Measurements from ENCODE around the gene SRRM3.
"Not testable (repeated sequence)": the region's sequence is repeated elsewhere in the genome, so short reads cannot be mapped to it uniquely, and the experiment has no call there.

SRRM3 gene

DNA sequence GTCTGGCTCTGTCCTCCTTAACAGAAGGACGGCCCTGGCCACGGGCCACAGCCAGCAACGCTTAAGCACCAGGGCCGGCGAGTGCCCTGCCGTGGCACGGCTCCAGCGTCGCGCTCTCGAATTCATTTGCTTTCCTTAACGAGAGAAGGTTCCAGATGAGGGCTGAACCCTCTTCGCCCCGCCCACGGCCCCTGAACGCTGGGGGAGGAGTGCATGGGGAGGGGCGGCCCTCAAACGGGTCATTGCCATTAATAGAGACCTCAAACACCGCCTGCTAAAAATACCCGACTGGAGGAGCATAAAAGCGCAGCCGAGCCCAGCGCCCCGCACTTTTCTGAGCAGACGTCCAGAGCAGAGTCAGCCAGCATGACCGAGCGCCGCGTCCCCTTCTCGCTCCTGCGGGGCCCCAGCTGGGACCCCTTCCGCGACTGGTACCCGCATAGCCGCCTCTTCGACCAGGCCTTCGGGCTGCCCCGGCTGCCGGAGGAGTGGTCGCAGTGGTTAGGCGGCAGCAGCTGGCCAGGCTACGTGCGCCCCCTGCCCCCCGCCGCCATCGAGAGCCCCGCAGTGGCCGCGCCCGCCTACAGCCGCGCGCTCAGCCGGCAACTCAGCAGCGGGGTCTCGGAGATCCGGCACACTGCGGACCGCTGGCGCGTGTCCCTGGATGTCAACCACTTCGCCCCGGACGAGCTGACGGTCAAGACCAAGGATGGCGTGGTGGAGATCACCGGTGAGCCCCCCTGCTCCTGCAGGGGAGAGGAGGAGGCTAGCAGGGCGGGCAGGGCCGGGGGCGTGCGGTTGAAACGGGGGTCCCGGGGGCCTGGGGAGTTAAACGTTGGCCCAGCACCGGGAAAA is 100.9 kb downstream of the SRRM3 start, which contains the start of gene HSPB1:
HSPB1 (plus strand) TSS at position 327 of the 855 bp plus-strand sequence; CDS start at position 367, 40 bp downstream.
- peak within 1 kb of the TSS; percentile 38; the same call in 1 of the 2 replicates for H3K27ac ChIP-seq
- TF ChIP-seq, protein P1, sequence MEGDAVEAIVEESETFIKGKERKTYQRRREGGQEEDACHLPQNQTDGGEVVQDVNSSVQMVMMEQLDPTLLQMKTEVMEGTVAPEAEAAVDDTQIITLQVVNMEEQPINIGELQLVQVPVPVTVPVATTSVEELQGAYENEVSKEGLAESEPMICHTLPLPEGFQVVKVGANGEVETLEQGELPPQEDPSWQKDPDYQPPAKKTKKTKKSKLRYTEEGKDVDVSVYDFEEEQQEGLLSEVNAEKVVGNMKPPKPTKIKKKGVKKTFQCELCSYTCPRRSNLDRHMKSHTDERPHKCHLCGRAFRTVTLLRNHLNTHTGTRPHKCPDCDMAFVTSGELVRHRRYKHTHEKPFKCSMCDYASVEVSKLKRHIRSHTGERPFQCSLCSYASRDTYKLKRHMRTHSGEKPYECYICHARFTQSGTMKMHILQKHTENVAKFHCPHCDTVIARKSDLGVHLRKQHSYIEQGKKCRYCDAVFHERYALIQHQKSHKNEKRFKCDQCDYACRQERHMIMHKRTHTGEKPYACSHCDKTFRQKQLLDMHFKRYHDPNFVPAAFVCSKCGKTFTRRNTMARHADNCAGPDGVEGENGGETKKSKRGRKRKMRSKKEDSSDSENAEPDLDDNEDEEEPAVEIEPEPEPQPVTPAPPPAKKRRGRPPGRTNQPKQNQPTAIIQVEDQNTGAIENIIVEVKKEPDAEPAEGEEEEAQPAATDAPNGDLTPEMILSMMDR (conservative IDR thresholded peaks at IDR 0.05): no peak

DNA sequence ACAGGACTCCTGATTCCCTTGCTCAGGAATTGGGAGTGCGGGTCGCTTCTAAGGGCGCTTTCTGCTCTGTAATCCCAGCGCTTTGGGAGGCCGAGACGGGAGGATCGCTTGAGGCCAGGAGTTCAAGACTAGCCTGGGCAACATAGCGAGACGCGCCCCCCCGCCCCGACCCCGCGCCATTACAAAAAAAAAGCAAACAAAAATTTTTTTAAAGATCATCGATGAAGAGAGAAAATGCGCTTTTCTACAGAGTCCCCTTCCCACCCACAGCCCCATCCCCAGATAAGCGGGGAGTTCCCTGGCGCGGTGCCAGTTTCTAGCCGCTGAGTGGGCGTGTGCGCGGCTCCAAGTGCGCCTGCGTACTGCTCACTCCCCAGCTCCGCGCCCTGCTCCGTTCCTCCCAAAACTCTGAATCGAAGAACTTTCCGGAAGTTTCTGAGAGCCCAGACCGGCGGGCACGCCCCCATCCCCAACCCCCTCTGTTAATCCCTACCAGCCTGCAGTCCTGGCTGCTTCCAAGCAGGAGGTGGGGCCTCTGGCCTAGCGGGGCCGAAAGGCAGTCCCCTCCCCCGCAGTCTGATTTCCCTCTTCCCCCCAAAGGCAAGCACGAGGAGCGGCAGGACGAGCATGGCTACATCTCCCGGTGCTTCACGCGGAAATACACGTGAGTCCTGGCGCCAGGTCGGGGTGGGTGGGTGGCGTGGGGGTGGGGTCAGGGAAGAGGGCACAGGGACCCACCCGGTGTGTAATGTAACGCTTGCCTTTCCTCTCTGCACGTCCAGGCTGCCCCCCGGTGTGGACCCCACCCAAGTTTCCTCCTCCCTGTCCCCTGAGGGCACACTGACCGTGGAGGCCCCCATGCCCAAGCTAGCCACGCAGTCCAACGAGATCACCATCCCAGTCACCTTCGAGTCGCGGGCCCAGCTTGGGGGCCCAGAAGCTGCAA is 101.8 kb downstream of the SRRM3 start:
- H3K27ac ChIP-seq: peak overlapping the region; percentile 56; the same call in 1 of the 2 replicates
- TF ChIP-seq, protein P1 (conservative IDR thresholded peaks at IDR 0.05): no peak

DNA sequence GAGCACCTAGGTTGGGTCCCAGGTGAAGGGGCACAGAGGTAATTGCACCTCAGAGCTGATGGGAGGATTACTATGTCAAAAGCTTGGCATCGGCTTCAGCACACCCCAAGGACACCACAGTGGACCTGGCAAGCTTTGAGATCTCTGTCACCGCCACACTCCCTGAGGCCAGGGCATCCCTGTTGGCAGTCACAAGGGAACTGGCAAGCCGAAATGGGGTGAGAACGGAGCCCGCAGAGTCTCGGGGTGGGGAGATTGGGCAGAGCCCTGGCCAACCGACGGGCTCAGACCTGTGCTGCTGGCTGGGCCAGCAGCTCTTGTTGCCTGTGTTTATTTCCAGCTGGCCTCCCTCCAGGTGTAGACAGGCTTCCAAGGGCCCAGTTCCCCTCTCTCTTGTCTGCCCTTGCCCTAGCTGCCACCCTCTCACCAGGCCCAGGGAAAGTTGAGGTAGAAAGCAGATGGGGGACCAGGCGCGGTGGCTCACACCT is 103.2 kb downstream of the SRRM3 start:
- TF ChIP-seq, protein P1 (conservative IDR thresholded peaks at IDR 0.05): no peak
- H3K27ac ChIP-seq: peak overlapping the region; percentile 56

DNA sequence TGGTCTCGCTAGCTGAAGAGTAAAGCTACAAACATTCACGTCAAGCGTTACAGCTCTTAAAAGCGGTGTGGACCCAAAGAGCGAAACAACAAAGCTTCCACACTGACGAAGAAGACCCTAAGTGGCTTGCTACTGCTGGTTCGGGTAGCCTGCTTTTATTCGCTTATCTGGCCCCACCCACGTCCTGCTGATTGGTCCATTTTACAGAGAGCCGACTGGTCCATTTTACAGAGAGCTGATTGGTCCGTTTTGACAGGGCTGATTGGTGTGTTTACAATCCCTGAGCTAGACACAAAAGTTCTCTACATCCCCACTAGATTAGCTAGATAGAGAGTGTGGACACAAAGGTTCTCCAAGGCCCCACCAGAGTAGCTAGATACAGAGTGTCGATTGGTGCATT is 107.2 kb downstream of the SRRM3 start:
- not testable (repeated sequence) for H3K27ac ChIP-seq

DNA sequence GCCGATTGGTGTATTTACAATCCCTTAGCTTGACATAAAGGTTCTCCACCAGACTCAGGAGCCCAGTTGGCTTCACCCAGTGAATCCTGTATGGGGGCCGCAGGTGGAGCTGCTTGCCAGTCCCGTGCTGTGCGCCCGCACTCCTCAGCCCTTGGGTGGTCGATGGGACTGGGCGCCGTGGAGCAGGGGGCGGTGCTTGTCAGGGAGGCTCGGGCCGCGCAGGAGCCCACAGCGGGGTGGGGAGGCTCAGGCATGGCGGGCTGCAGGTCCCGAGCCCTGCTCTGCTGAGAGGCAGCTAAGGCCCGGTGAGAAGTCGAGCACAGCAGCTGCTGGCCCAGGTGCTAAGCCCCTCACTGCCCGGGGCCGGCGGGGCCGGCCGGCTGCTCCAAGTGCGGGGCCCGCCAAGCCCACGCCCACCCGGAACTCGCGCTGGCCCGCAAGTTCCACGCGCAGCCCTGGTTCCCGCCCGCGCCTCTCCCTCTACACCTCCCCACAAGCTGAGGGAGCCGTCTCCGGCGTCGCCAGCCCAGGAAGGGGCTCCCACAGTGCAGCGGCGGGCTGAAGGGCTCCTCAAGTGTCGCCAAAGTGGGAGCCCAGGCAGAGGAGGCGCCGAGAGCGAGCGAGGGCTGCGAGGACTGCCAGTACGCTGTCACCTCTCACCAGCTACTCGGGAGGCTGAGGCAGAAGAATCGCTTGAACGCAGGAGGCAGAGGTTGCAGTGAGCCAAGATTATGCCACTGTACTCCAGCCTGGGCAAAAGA is 107.8 kb downstream of the SRRM3 start:
- peak overlapping the region; percentile 73 for H3K27ac ChIP-seq

DNA sequence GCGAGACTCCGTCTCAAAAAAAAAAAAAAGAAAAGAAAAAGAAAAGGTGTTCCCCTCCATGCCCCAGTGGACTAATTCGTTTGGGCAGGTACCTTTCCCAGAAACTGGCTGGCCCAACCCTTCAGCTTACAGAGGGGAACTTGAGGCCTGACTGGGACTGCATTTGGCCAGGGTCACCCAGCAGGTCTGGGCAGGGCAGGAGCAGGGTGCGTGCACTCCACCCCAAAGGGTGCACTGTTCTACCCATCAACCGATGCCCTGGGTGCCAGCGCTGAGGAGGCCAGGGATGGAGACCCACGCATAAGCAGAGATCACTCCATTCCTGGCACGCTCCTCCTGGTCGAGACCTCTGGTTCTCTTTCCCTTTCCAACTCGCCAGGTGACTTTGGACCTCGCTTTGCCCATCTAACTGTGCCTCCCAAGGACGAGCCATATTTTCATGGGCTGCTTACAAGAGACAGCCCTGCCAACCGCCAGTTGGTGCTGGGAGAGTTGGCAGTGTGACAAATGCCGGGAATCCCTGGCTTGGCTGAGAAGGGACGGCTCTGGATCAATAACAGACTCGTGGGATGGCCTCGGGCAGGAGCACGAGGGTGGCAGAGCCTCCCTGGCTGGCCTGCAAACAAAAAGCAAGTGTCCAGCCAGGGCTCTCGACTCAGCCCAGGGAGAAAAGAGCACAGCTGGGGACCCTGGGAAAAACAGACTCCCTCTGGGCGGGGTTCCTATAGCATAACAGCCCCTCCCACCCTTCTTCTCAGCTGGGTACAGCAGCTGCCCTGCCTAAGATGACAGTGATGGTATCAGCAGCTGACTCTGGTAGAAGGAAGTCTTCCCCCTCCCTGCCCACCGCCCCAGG is 108.6 kb downstream of the SRRM3 start:
- TF ChIP-seq, protein P1 (conservative IDR thresholded peaks at IDR 0.05): no peak
- peak overlapping the region; percentile 73 for H3K27ac ChIP-seq

DNA sequence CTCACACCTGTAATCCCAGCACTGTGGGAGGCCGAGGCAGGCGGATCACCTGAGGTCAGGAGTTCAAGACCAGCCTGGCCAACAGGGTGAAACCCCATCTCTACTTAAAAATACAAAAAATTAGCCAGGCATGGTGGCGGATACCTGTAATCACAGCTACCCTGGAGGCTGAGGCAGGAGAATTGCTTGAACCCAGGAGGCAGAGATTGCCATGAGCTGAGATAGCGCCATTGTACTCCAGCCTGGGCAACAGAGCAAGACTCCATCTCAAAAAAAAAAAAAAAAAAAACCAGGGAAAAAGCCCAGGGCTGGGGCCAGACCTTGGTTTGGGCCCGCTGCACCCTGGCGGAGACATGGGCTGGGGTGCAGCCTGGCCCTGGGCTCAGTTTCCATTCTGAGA is 110.1 kb downstream of the SRRM3 start:
- H3K27ac ChIP-seq: not testable (repeated sequence)

DNA sequence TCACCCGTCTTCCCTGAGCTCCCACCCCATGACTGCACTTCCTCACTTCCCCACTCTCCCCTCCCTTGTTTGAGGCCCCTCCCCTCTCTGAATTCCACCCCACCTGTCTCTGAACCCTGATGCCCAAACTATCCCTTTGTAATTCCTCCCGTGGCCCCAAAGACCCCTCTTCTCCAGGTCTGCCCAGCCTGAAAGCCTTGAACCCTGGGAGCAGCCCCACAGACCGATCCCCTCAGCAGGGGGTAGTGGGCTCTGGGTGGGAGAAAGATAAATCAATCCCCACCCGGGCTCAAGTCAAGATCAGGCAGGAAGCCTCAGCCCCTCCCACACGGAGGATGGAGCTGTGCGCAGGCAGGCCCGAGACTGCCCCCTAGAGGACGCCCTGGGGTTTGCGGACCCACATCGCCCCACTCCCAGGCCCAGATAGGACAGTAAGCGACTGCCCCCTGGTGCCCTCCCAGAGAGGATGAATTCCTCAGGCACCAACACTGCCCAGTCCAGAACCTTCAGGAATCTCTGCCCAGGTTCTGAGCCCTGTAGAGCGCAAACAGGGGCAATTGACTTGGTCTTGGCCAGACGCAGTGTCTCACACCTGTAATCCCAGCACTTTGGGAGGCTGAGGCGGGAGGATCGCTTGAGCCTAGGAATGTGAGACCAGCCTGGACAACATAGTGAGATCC is 112.5 kb downstream of the SRRM3 start:
- TF ChIP-seq, protein P1 (conservative IDR thresholded peaks at IDR 0.05): peak; percentile 99
- no peak overlapping the region for H3K27ac ChIP-seq

DNA sequence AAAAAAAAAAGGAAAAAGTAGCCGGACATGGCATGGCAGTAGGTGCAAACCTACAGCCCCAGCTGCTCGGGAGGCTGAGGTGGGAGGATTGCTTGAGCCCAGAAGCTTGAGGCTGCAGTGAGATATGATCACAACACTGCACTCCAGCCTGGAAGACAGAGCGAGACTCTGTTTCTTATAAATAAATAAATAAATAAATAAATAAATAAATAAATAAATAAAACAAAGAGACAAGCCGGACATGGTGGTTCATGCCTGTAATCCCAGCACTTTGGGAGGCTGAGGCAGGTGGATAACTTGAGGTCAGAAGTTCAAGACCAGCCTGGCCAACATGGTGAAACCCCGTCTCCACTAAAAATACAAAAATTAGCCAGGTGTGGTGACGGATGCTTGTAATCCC is 113.0 kb downstream of the SRRM3 start:
- not testable (repeated sequence) for H3K27ac ChIP-seq

Measured in VCaP (cell line).